H1 (cell line): ENCODE data around the gene ARNT2. TPM values are rescaled to one million over a fixed set of nuclear protein-coding genes. Genes with fewer than 3 reads are reported as not detected.

ENCODE experiments used
- CREB1 ChIP-seq: IDR thresholded peaks from 2 replicates; pipeline ENCODE4 v1.6.1; 2012; ENCODE audit warnings: inconsistent platforms
- MAX ChIP-seq: IDR thresholded peaks from 2 replicates; pipeline ENCODE4 v1.6.1; 2012; ENCODE audit warnings: inconsistent platforms
- SP2 ChIP-seq: IDR thresholded peaks from 2 replicates; pipeline ENCODE4 v1.6.1; 2012; ENCODE audit warnings: mild to moderate bottlenecking, low read length, inconsistent platforms
- polyA plus RNA-seq, 7 experiments: library from polyadenylated mRNA; depleted of rRNA in 3 of 7; stranded (reverse) in 5 of 7; unstranded in 2 of 7; fragments of >200 nt in 5 of 7; fragments of 200-250 nt in 2 of 7; gene quantifications; 1 replicate in 5 of 7; 2 replicates in 1 of 7; 4 replicates in 1 of 7; pipeline versions ENCODE4 v1.2.1 to v1.2.3, GENCODE V29; 2011 to 2013; ENCODE audit warnings: missing spikeins in 2 of 7, mixed read lengths in 2 of 7
- total RNA-seq: library from RNA; stranded (reverse); fragmentation: NEBNext Ultra II Directional; extraction: Animal tissue kit (Norgen Biotek cat#: 25700); gene quantifications from 2 replicates; pipeline ENCODE4 v1.2.1, GENCODE V29; 2021
- TF ChIP-seq, protein P1 (sequence below), 3 experiments: IDR thresholded peaks; 1 replicate in 2 of 3; 2 replicates in 1 of 3; pipeline versions ENCODE4 v1.5.1 to v1.6.1; 2011; ENCODE audit warnings: low read length in 3 of 3, mild to moderate bottlenecking in 3 of 3, inconsistent platforms in 2 of 3, low read depth in 1 of 3, moderate library complexity in 1 of 3; ENCODE audit not compliant: insufficient read depth in 1 of 3; ENCODE audit errors: control extremely low read depth in 1 of 3

ARNT2 gene
- total and polyA plus RNA-seq, 2 of the 8 experiments (the other 6 are each of a cell fraction or from before 2014, with no cell fraction given), result 9.5 to 14.6 TPM

DNA sequence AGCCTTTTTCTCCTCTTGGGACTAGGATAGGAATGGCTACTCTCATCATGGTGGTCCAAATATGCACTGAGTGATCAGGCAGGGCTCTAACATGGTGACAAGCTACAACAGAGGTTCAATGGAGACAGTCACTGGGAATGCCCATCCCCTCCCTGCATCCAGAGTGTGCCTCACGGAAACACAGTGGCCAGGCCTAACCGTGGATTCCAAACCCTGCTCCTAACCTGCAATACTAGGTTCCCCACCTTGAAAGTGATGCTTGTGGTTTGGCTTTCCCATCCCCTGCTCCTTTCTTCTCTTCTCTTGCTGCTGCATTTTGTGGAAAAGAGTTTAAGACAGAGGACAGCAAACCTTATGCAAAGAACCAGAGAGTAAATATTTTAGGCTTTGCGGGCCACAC, 216.0 kb downstream of the ARNT2 start (continued):
- TF ChIP-seq, protein P1, sequence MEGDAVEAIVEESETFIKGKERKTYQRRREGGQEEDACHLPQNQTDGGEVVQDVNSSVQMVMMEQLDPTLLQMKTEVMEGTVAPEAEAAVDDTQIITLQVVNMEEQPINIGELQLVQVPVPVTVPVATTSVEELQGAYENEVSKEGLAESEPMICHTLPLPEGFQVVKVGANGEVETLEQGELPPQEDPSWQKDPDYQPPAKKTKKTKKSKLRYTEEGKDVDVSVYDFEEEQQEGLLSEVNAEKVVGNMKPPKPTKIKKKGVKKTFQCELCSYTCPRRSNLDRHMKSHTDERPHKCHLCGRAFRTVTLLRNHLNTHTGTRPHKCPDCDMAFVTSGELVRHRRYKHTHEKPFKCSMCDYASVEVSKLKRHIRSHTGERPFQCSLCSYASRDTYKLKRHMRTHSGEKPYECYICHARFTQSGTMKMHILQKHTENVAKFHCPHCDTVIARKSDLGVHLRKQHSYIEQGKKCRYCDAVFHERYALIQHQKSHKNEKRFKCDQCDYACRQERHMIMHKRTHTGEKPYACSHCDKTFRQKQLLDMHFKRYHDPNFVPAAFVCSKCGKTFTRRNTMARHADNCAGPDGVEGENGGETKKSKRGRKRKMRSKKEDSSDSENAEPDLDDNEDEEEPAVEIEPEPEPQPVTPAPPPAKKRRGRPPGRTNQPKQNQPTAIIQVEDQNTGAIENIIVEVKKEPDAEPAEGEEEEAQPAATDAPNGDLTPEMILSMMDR (IDR thresholded peaks at IDR 0.05; ENCODE audit: control extremely low read depth in 1 of 3, insufficient read depth in 1 of 3, low read depth in 1 of 3, low read length in 3 of 3), result no peak
- no peak for TF ChIP-seq MAX
- TF ChIP-seq CREB1, result no peak
- no peak for TF ChIP-seq SP2
- TF ChIP-seq, all 59 proteins: peak for 0
